ENCODE results near the gene PRODH2. TPM values are rescaled to one million over a fixed set of nuclear protein-coding genes. Genes with fewer than 3 reads are reported as not detected.

Gene PRODH2
- total and polyA plus RNA-seq, 2 of the 13 experiments (the other 11 are each of a cell fraction or from before 2014, with no cell fraction given), result 86.7 to 118 TPM

- no peaks in the 10 kb centered on the region for H3K27me3 ChIP-seq (ENCODE audit: control insufficient read depth in 1 of 2, insufficient read depth in 2 of 2, low read length in 2 of 2)
- peaks cover 2 to 29% of the 10 kb centered on the region in 2 experiments; a peak in 4 of 5 replicates for H3K36me3 ChIP-seq (replicated peaks in 1 of 2; ENCODE audit: control insufficient read depth in 1 of 2, insufficient read depth in 2 of 2, low read length in 2 of 2)
- H3K9ac ChIP-seq (ENCODE audit: insufficient read depth, low read depth, low read length), result peak within 1 kb of the TSS; percentile 82
- intact Hi-C loops (cut with micrococcal nuclease; ENCODE audit: unreplicated experiment), result no loop called here
- WGBS (ENCODE audit: low lambda C conversion rate), result 1% methylated on average over 23 of the region's 53 CpGs
- H3K9me3 ChIP-seq (ENCODE audit: low read length), result no peaks in the 10 kb centered on the region
- ChIA-PET POLR2A (interaction anchor here (0.7 to 1.5 kb wide), 4 partner anchors 9 to 17 kb away, joined by 3 to 17 read pairs (median 6); partner anchors contain the start of genes LIN37, PSENEN and U2AF1L4), CTCF (ENCODE audit: low intra/inter-chr PET ratio, low total read pairs) (no interaction called here)
- peak within 1 kb of the TSS; percentile 83 for H3K27ac ChIP-seq (ENCODE audit: extremely low read length, insufficient read depth, low read length)
- H3K4me3 ChIP-seq (replicated peaks in 1 of 3; ENCODE audit: insufficient read depth in 1 of 3, low read depth in 2 of 3, low read length in 3 of 3), result peak within 1 kb of the TSS; percentile 69 to 83 (median 80)
- H3K79me2 ChIP-seq (ENCODE audit: insufficient read depth, low read length), result peaks cover 6% of the 10 kb centered on the region
- DNase-seq (ENCODE audit: low spot score) (peak; percentile 99), FAIRE-seq (peak; percentile 99), ATAC-seq (peak; percentile 97)
- H2AFZ ChIP-seq (ENCODE audit: low read length), result peak within 1 kb of the TSS; percentile 67
- in situ Hi-C loops (cut with HindIII; ENCODE audit: extremely low pct_ligation_motif_present, low pct_unique_long_range_greater_than_20kb), result no loop called here
- no peaks in the 10 kb centered on the region for H4K20me1 ChIP-seq (ENCODE audit: insufficient read depth, low read length)
- TSS peak; percentile 78 for BruUV-seq (replicated peaks)
- H3K4me2 ChIP-seq (ENCODE audit: low read depth, low read length), result peak within 1 kb of the TSS; percentile 86
- peaks cover 20% of the 10 kb centered on the region for H3K4me1 ChIP-seq (ENCODE audit: insufficient read depth, low read length)
- TF ChIP-seq CBX1 (IDR thresholded peaks at IDR 0.05; ENCODE audit: low read depth), result no peak
- TF ChIP-seq MEIS2 (CRISPR knock-in tag; IDR thresholded peaks at IDR 0.05), result 0 out of 2 replicates have a peak, but pooled peaks have one; percentile 69
- TF ChIP-seq, protein P1, sequence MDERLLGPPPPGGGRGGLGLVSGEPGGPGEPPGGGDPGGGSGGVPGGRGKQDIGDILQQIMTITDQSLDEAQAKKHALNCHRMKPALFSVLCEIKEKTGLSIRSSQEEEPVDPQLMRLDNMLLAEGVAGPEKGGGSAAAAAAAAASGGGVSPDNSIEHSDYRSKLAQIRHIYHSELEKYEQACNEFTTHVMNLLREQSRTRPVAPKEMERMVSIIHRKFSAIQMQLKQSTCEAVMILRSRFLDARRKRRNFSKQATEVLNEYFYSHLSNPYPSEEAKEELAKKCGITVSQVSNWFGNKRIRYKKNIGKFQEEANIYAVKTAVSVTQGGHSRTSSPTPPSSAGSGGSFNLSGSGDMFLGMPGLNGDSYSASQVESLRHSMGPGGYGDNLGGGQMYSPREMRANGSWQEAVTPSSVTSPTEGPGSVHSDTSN (CRISPR knock-in tag; IDR thresholded peaks at IDR 0.05), result peak; percentile 93
- 0 out of 2 replicates have a peak, but pooled peaks have one; percentile 29 for TF ChIP-seq ZNF367 (CRISPR knock-in tag; IDR thresholded peaks at IDR 0.05; ENCODE audit: borderline replicate concordance)
- peak; percentile 58 for TF ChIP-seq PHF20 (CRISPR knock-in tag; IDR thresholded peaks at IDR 0.05)
- TF ChIP-seq PBX3 (CRISPR knock-in tag; IDR thresholded peaks at IDR 0.05; ENCODE audit: borderline replicate concordance), result peak; percentile 33; the same call in 1 of the 2 replicates
- TF ChIP-seq NFKB2 (CRISPR knock-in tag; IDR thresholded peaks at IDR 0.05; ENCODE audit: borderline replicate concordance), result no peak
- 0 out of 2 replicates have a peak, but pooled peaks have one; percentile 38 for TF ChIP-seq ERF (CRISPR knock-in tag; IDR thresholded peaks at IDR 0.05)
- TF ChIP-seq MXD3 (CRISPR knock-in tag; IDR thresholded peaks at IDR 0.05), result no peak
- peak; percentile 32; the same call in 1 of the 2 replicates for TF ChIP-seq ZSCAN21 (CRISPR knock-in tag; IDR thresholded peaks at IDR 0.05; ENCODE audit: borderline replicate concordance)
- peak; percentile 25 for TF ChIP-seq XRCC5 (optimal IDR thresholded peaks at IDR 0.05; ENCODE audit: low read length)
- TF ChIP-seq HMG20B (CRISPR knock-in tag; conservative IDR thresholded peaks at IDR 0.05), result no peak
- TF ChIP-seq SCMH1 (CRISPR knock-in tag; IDR thresholded peaks at IDR 0.05; ENCODE audit: borderline replicate concordance), result no peak
- TF ChIP-seq ZNF160 (CRISPR knock-in tag; IDR thresholded peaks at IDR 0.05), result peak; percentile 51; the same call in 1 of the 2 replicates
- TF ChIP-seq RBAK (CRISPR knock-in tag; IDR thresholded peaks at IDR 0.05), result no peak
- TF ChIP-seq PHB2 (IDR thresholded peaks at IDR 0.05; ENCODE audit: partially characterized antibody), result no peak
- TF ChIP-seq, protein P2, sequence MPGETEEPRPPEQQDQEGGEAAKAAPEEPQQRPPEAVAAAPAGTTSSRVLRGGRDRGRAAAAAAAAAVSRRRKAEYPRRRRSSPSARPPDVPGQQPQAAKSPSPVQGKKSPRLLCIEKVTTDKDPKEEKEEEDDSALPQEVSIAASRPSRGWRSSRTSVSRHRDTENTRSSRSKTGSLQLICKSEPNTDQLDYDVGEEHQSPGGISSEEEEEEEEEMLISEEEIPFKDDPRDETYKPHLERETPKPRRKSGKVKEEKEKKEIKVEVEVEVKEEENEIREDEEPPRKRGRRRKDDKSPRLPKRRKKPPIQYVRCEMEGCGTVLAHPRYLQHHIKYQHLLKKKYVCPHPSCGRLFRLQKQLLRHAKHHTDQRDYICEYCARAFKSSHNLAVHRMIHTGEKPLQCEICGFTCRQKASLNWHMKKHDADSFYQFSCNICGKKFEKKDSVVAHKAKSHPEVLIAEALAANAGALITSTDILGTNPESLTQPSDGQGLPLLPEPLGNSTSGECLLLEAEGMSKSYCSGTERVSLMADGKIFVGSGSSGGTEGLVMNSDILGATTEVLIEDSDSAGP (CRISPR knock-in tag; IDR thresholded peaks at IDR 0.05; ENCODE audit: borderline replicate concordance), result peak; percentile 65; the same call in 1 of the 2 replicates
- TF ChIP-seq ATF1 (CRISPR knock-in tag; IDR thresholded peaks at IDR 0.05), result peak; percentile 66
- no peak for TF ChIP-seq ARID2 (CRISPR knock-in tag; IDR thresholded peaks at IDR 0.05; ENCODE audit: borderline replicate concordance)
- TF ChIP-seq U2AF1 (optimal IDR thresholded peaks at IDR 0.05; ENCODE audit: low read depth, low read length), result peak; percentile 44
Measured at GRCh38 chr19:35757749-35758608, 54.7 kb downstream of the PRODH2 start, which contains the start of gene PROSER3. PROSER3 (plus strand) TSS chr19:35758176; CDS start chr19:35758216, 40 bp downstream.
